Neural progenitor cell (in vitro differentiated cells): ENCODE data around the gene SLC23A2.

Experiments
- EZH2phosphoT487 ChIP-seq: fragments of 200-600 bp; sonication (generic); IDR thresholded peaks from 2 replicates; pipeline ENCODE4 v1.6.1; 2017; ENCODE audit warnings: antibody characterized with exemption
- TF ChIP-seq, protein P1 (sequence below): fragments of 200-600 bp; sonication (generic); IDR thresholded peaks from 2 replicates; pipeline ENCODE4 v1.5.1; 2017; ENCODE audit warnings: antibody characterized with exemption, mild to moderate bottlenecking

DNA sequence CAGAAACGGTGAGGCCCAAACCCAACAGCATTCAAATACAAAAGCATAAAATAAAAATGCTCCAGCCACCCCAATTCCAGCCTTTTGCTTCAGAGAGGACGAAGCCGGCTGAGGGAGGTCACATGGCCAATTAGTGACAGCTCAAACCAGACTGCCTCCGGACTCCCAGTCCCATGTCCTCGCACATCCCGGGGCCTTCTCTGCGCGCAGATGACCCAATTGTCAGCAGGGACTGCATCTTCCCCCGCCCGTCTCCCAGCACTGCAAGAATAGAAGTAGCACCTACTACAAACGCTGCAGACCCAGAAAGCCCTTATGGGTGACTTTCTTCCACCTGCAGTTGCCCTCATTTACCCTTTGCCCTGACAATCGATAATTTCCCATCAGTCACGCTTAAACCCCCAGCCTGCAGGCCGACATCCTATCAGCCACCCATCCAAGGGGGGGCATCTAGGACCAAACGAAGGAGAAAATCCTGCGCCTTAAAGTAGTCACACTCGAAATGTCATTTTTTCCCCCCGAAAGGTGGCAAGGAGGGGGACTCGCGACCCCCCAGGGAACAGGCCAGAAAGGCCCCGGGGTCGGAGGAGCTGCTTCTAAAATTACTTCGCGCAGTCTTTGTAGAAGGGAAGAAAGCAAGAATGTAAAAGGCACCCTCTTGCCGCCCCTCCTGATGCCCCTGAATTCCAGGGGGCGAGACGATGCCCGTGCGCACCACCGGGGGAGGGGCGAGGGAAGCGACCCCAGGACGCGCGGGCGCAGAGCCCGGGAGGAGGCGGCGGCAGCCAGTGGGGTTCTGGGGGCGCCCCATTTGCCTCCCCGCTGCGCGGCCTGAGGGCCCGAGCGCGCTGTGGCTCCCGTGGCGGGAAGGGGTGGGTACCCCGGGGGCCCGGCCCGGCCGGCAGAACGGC is 792 bp downstream of the SLC23A2 start:
- TF ChIP-seq, protein P1, sequence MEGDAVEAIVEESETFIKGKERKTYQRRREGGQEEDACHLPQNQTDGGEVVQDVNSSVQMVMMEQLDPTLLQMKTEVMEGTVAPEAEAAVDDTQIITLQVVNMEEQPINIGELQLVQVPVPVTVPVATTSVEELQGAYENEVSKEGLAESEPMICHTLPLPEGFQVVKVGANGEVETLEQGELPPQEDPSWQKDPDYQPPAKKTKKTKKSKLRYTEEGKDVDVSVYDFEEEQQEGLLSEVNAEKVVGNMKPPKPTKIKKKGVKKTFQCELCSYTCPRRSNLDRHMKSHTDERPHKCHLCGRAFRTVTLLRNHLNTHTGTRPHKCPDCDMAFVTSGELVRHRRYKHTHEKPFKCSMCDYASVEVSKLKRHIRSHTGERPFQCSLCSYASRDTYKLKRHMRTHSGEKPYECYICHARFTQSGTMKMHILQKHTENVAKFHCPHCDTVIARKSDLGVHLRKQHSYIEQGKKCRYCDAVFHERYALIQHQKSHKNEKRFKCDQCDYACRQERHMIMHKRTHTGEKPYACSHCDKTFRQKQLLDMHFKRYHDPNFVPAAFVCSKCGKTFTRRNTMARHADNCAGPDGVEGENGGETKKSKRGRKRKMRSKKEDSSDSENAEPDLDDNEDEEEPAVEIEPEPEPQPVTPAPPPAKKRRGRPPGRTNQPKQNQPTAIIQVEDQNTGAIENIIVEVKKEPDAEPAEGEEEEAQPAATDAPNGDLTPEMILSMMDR, result no peak
- no peak for TF ChIP-seq EZH2phosphoT487
